ENCODE results near the gene CLIP2. TPM values are rescaled to one million over a fixed set of nuclear protein-coding genes. Genes with fewer than 3 reads are reported as not detected.

The CLIP2 gene
- total RNA-seq, 1 experiment from 2014 or later = 21.6 TPM

- H3K18ac ChIP-seq (ENCODE audit: insufficient read length, low read depth, low read length) = no peak overlapping the region
- no peak overlapping the region for H4K5ac ChIP-seq (ENCODE audit: insufficient read length, low read depth, low read length)
- no peak overlapping the region for H2BK20ac ChIP-seq (ENCODE audit: low read depth, low read length, poor library complexity, severe bottlenecking)
- H3K4ac ChIP-seq (ENCODE audit: low read depth, low read length) = no peak overlapping the region
- H3K9me3 Mint-ChIP-seq = no peaks in the 10 kb centered on the region
- no peaks in the 10 kb centered on the region for H3K4me1 Mint-ChIP-seq
- no peak overlapping the region for H4K91ac ChIP-seq (ENCODE audit: insufficient read length, low read depth, low read length)
- H2BK12ac ChIP-seq (ENCODE audit: insufficient read length, low read depth, low read length) = no peak overlapping the region
- no peak overlapping the region for H3K4me3 Mint-ChIP-seq
- no peak overlapping the region for H2AFZ ChIP-seq (ENCODE audit: low read length)
- H3K4me1 ChIP-seq (ENCODE audit: insufficient read depth, low read length) = no peaks in the 10 kb centered on the region
- no peak overlapping the region for H4K8ac ChIP-seq (replicated peaks; ENCODE audit: insufficient read length, low read depth, low read length)
- no peaks in the 10 kb centered on the region for H3K9me3 ChIP-seq (ENCODE audit: control insufficient read depth, low read depth, low read length)
- H2BK120ac ChIP-seq (ENCODE audit: low read depth, low read length, poor library complexity, severe bottlenecking) = no peak overlapping the region
- no peak for TF ChIP-seq CTCF (conservative IDR thresholded peaks at IDR 0.05)
- no peak overlapping the region for H3K4me2 ChIP-seq (ENCODE audit: insufficient read depth, insufficient read length, low read length)
- H3K79me1 ChIP-seq (ENCODE audit: insufficient read depth, low read depth, low read length, poor library complexity, severe bottlenecking) = no peaks in the 10 kb centered on the region
- no peak overlapping the region for H2AK5ac ChIP-seq (ENCODE audit: insufficient read length, low read length)
- no peaks in the 10 kb centered on the region for H4K20me1 ChIP-seq (ENCODE audit: control insufficient read depth, insufficient read depth, insufficient read length)
- no peaks in the 10 kb centered on the region for H3K79me2 ChIP-seq (ENCODE audit: insufficient read depth, low read length)
- no peak overlapping the region for H3K23ac ChIP-seq (ENCODE audit: insufficient read length, low read depth, low read length)
- DNase-seq = no peak
- no peak overlapping the region for H3K56ac ChIP-seq (ENCODE audit: insufficient read length, low read depth, low read length)
- H3T11ph ChIP-seq (ENCODE audit: low read length) = no peak overlapping the region
- no peak overlapping the region for H2BK5ac ChIP-seq (ENCODE audit: insufficient read length, low read length)
- no peaks in the 10 kb centered on the region for H3K27me3 Mint-ChIP-seq (ENCODE audit: low read depth)
- no CpG with 5 or more reads among the region's 4 CpGs for WGBS (ENCODE audit: extremely low coverage, insufficient read length, low lambda C conversion rate)
- H3K27me3 ChIP-seq (ENCODE audit: insufficient read depth, low read length) = no peaks in the 10 kb centered on the region
- H3K14ac ChIP-seq (ENCODE audit: insufficient read depth, low read length) = no peak overlapping the region
- no peak overlapping the region for H3K27ac ChIP-seq (ENCODE audit: insufficient read length, low read depth, low read length)
- H3K27ac Mint-ChIP-seq = no peak overlapping the region
- H2BK15ac ChIP-seq (ENCODE audit: low read depth, low read length) = no peak overlapping the region
- peaks cover 46 to 89% (median 79%) of the 10 kb centered on the region in 3 experiments for H3K36me3 Mint-ChIP-seq (ENCODE audit: insufficient read depth in 1 of 3, low read depth in 3 of 3)
- no peak overlapping the region for H3K9ac ChIP-seq (ENCODE audit: extremely low read depth, insufficient read length, low read length)
- H3K23me2 ChIP-seq (ENCODE audit: insufficient read length, low read depth, low read length, poor library complexity, severe bottlenecking) = no peaks in the 10 kb centered on the region
Observed at GRCh38 chr7:74240482-74240881, 48.7 kb upstream of the CLIP2 start.

Measured in H9 (cell line).